NCI-H2227 (cell line): ENCODE data around the gene ABL2.

Experiments used
- DNase-seq: peaks from one replicate; lab custom pipeline; 2025; ENCODE audit not compliant: unreplicated experiment; lab: John Stamatoyannopoulos, UW

The ABL2 gene

GRCh38 chr1:179095924-179096323 lies 133.6 kb downstream of the ABL2 start:
- no peak for DNase-seq

DNA sequence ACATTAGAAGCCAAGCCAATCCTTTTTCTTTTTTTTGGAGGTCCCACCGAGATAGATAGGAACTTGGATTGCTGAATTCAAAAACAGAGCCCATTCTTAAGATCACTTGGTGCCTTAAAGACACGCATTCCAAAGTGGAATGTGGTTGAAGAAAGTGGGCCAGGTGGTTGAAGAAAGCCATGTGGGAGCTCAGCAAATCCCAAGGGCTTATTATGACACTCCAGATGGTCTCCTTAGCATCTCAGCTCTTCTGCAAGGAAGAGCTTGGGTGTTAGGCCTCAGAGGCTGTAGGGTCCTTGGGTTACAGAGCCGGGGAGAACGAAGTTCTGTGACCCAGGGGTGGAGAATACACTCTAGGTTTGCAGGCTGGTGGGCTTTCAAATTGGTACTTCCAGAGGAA lies 134.1 kb downstream of the ABL2 start:
- DNase-seq: no peak

- DNase-seq: no peak
Observed at GRCh38 chr1:179094818-179095217, 134.7 kb downstream of the ABL2 start.

- DNase-seq: no peak
Observed at GRCh38 chr1:179092896-179093461, 136.5 kb downstream of the ABL2 start.

- DNase-seq: no peak
Observed at GRCh38 chr1:179091691-179092165, 137.7 kb downstream of the ABL2 start.

DNA sequence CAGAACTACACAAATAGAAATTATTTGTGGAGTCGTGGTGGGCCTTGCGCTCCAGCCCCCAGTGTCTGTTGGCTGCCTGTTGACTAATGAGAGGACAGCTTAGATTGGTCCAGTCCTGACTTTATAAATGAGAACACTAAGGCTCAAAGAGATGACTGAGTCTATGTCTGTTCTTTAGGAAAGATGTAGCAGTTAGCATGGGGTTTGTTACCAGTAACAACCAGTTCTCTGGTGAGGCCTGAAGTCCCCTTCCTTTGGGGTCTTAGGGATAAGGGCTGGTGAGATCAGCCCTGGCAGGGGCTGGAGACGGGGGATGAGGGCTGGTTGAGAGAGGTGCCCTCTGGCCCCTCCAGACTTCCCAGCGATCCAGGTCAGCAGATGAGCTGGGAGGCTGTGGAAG lies 138.6 kb downstream of the ABL2 start:
- no peak for DNase-seq

GRCh38 chr1:179090522-179090921 lies 139.0 kb downstream of the ABL2 start:
- no peak for DNase-seq

DNA sequence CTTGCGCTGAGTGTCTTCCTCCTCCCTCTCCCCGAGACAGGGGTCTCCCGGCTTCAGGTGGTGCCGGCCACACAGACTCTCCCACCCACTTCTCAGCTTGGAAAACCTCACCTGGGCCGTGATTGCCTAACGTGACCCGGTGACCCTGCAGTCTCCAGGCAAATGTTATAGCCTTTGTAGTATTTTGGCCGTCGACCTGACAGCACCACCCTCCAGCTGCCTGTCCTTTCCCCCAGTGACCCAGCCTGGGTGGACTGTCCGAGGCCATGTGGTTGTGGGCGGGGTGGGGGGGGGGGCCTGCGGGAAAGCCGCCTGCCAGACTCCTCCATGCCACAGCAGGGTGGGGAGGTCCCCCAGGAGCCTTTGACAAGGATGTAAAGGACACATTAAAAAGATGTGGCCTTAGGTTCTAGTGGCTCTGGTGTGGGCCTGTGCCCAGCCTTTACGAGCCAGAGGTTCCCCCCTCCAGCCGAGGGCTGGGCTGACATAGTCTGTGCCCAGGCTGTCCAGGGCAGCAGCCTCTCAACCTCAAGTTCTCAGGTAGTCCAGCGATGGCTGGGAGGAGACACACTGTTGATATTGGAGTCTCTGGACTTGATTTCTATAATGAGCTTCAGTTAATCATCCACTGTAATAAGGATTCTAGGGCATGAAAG lies 139.5 kb downstream of the ABL2 start:
- DNase-seq: no peak

- DNase-seq: no peak
Observed at GRCh38 chr1:179087665-179088064, 141.8 kb downstream of the ABL2 start.

- DNase-seq: no peak
Observed at GRCh38 chr1:179083533-179083932, 145.9 kb downstream of the ABL2 start.

DNA sequence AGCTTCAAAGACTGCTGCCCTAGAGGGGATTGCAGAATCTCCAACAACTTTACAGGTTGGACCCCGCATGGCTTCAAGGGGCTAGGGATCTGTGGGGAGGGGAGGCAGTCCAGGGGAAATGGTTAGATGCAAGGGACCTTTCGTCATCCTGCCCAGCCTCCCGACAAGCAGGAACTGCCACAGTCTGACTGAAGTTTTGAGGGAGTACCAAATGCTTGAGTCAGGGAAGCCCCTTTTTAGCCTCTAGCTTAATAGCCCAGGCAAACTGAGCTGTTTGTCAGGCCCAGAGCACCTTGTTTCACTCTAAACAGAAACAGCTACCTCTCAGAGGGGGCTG lies 146.5 kb downstream of the ABL2 start:
- DNase-seq: no peak

DNA sequence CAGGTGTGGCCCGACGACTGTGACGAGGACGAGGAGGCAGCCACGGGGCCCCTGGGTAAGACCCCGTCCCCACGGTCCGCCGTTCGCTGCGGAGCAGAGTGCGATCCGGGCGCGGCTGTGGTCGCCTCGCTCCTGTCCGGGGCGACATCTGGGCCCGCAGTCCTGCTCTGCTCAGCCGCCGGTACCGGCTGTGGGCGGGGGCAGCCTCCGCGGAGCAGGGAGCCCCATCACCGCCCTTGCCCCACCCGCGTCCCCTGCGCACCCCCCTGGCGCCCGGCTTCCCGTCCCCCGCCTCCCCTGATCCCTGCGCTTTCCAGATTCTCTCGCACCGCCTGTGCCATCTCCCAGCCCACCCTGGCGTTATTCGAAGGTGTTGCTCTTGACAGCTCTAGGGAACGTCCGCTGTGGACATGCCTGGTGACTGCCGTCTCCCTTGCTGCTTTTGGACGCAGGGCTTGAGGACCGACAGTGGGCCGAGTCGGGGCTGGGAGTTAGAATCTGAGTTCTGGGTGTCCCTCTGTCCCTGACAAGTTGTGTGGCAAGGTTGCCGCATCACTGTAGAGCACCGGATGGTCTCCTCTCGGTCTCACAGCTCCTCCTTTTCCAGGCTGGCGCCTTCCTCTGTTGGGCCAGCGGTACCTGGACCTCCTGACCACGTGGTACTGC lies 147.0 kb downstream of the ABL2 start:
- peak; percentile 47 for DNase-seq

- DNase-seq: peak; percentile 84
Observed at GRCh38 chr1:179081687-179082332, 147.7 kb downstream of the ABL2 start, which contains the start of gene TOR3A. TSS of gene TOR3A (plus strand) at chr1:179082070. CDS start at chr1:179082129, 59 bp downstream.

DNA sequence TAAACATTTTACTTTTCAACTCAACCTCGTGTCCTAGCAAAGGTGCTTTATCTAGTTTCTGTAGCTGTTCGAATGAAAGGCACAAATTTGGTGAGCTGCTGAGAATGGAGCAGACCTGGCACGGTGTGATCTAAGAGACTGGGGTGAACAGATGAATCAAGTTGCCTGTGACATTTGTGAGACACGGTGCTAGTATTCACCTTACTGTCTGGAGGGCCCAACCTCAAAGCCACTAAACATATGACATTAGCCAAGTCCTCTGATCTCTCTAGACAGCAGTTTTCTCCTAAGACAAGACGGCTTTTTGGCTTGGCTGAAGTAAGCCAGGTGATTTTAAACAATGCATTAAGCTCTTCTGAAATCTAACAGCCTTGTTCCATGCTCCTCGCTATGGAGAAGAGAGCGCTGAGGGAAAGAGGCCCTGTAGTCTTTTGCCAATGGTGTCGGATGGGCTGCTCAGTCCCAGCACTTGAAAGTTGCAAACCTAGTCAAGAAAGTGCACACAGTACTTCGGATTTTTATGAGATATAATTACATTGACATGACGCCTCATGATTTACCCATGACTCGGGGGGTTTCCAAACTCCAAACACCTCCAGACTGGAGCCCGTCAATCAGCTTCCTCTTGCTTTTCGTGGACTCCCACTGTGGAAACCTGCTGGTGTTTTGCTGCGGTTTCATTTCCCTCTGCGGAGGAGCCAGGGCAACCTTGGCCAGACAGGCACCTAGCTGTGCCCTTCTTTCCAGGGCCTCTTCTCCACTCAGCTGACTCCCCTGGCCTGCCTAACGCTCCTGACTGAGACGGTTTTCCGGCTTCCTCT lies 148.4 kb downstream of the ABL2 start:
- DNase-seq: no peak

DNA sequence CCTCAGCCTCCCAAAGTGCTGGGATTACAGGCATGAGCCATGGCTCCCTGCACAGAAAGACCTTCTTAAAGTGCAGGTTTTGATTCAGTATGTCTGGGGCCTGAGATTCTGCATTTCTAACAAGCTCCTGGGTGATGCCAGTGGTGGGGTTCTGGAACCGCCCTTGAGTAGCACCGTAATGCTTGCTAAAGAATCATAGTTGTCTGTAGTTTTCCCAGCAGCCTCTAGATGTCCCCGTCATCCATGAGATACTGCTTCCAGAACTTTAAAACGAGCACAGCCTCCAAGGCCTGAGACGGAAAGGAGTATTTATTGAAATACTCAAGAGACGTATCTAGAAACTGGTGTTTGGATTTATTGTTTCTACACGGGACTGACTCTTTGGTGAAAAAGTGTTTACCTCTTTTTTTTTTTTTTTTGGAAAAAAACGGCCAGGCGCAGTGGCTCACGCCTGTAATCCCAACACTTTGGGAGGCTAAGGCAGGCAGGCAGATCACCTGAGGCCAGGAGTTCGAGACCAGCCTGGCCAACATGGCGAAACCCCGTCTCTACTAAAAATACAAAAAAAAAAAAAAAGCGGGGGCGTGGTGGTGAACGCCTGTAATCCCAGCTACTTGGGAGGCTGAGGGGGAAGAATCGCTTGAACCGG lies 150.2 kb downstream of the ABL2 start:
- peak; percentile 75 for DNase-seq

DNA sequence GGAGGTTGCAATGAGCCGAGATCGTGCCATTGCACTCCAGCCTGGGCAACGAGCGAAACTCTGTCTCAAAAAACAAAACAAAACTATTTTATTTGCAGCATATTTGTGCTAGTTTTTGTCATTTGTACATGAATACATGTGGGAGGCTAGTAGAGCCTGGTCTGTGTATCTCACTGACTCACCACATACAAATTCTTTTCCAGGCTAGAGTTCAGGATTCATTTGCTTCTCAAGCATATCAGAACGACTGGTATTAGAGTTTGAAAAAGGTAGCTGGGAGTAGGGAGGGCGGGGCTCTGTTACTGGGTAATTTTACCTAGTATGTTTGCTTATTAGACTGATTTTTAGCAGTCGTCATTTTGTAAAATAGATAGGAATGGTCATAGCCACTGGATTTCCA lies 152.1 kb downstream of the ABL2 start:
- DNase-seq: no peak

DNA sequence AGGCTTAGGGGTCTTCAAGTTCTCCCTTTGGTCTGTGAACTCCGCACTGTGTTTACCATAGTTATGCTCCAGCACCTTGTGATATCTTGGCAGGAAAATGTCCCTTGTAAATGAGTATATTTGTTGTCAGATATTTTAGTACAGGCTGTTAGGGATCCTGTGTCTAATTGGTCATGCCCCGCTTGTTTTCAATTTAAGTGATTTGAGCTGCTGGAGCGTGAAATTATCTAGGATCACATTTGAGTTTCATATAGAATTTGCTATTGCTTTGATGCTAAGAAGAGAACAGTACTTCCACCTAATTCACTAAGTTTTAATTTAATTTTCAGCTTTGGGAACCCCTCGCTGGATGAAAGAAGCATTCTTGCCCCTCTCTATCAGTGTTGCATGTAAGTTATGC lies 163.0 kb downstream of the ABL2 start:
- DNase-seq: no peak

- DNase-seq: no peak
Observed at GRCh38 chr1:179061360-179062282, 167.9 kb downstream of the ABL2 start.
